Left ventricle myocardium inferior (tissue), 1 donor: Measurements from ENCODE around the gene TCF12. TPM values are rescaled to one million over a fixed set of nuclear protein-coding genes. Genes with fewer than 3 reads are reported as not detected.

ENCODE experiments used
- DNase-seq: peaks from one replicate; pipeline ENCODE4 v3.0.0-alpha.2; 2020
- H3K27ac ChIP-seq: fragments of 200-600 bp; replicated peaks from 2 replicates; pipeline ENCODE4 v1.8.0; 2021
- H3K27me3 ChIP-seq: fragments of 200-600 bp; 2 replicates; pipeline ENCODE4 v1.8.0; 2021; ENCODE audit warnings: low read depth
- H3K36me3 ChIP-seq: fragments of 200-600 bp; 2 replicates; pipeline ENCODE4 v1.8.0; 2021
- H3K4me1 ChIP-seq: fragments of 200-600 bp; 2 replicates; pipeline ENCODE4 v1.8.0; 2021
- H3K4me3 ChIP-seq: fragments of 200-600 bp; 2 replicates; pipeline ENCODE4 v1.8.0; 2021; ENCODE audit warnings: mild to moderate bottlenecking, moderate library complexity
- H3K9me3 ChIP-seq: fragments of 200-600 bp; replicated peaks from 2 replicates; pipeline ENCODE4 v1.8.0; 2021
- CTCF ChIP-seq: fragments of 200-600 bp; IDR thresholded peaks from 2 replicates; pipeline ENCODE4 v1.8.0; 2021; ENCODE audit warnings: antibody characterized with exemption, mild to moderate bottlenecking, borderline replicate concordance
- intact Hi-C: fragments of 100-400 bp; cut with micrococcal nuclease; formaldehyde crosslinking; loops from one replicate; pipeline ENCODE4 v1.11.0; 2022
- total RNA-seq: library from RNA; stranded (reverse); fragmentation: NEBNext Ultra II Directional; extraction: Animal tissue kit (Norgen Biotek cat#: 25700); gene quantifications from one replicate; pipeline ENCODE4 v1.2.1, GENCODE V29; 2021
- donor health status: DM: no; HTN: yes; CAD: no; lungs with severe emphysema.

The TCF12 gene
- total RNA-seq, 1 donor from 2014 or later = 52.1 TPM

- no peak overlapping the region for H3K27ac ChIP-seq
- no peak for TF ChIP-seq CTCF
- H3K27me3 ChIP-seq = no peaks in the 10 kb centered on the region
- intact Hi-C loops = no loop called here
- no peaks in the 10 kb centered on the region for H3K9me3 ChIP-seq
- no peak for DNase-seq
- peaks cover 48% of the 10 kb centered on the region for H3K4me1 ChIP-seq
- H3K4me3 ChIP-seq = no peak overlapping the region
- H3K36me3 ChIP-seq = no peaks in the 10 kb centered on the region
Observed at GRCh38 chr15:56991017-56991416, 72.6 kb downstream of the TCF12 start.

- Histone ChIP-seq H3K36me3 (no peaks in the 10 kb centered on the region), H3K4me3 (no peak overlapping the region), H3K27ac (no peak overlapping the region), H3K27me3 (no peaks in the 10 kb centered on the region), H3K9me3 (no peaks in the 10 kb centered on the region), H3K4me1 (peaks cover 40% of the 10 kb centered on the region)
- TF ChIP-seq CTCF = no peak
- DNase-seq = no peak
- intact Hi-C loops = no loop called here
Observed at GRCh38 chr15:56992725-56993124, 74.3 kb downstream of the TCF12 start.

GRCh38 chr15:56994280-56994679 is 75.8 kb downstream of the TCF12 start:
- H3K4me1 ChIP-seq = peaks cover 25% of the 10 kb centered on the region
- no peak for TF ChIP-seq CTCF

GRCh38 chr15:56996093-56996492 is 77.6 kb downstream of the TCF12 start:
- no peak for DNase-seq
- intact Hi-C loops = no loop called here
- H3K9me3 ChIP-seq = no peaks in the 10 kb centered on the region
- no peaks in the 10 kb centered on the region for H3K36me3 ChIP-seq
- H3K27me3 ChIP-seq = no peaks in the 10 kb centered on the region
- no peak overlapping the region for H3K4me3 ChIP-seq
- peaks cover 13% of the 10 kb centered on the region for H3K4me1 ChIP-seq
- no peak overlapping the region for H3K27ac ChIP-seq
- no peak for TF ChIP-seq CTCF

More at GRCh38 chr15:56994280-56994679, 75.8 kb downstream of the TCF12 start:
- Histone ChIP-seq H3K4me3 (no peak overlapping the region), H3K27ac (no peak overlapping the region), H3K27me3 (no peaks in the 10 kb centered on the region), H3K9me3 (no peaks in the 10 kb centered on the region), H3K36me3 (no peaks in the 10 kb centered on the region)
- intact Hi-C loops = no loop called here
- no peak for DNase-seq

GRCh38 chr15:56996746-56997470 is 78.5 kb downstream of the TCF12 start:
- Histone ChIP-seq H3K27me3 (no peaks in the 10 kb centered on the region), H3K4me1 (peaks cover 13% of the 10 kb centered on the region), H3K27ac (no peak overlapping the region), H3K36me3 (no peaks in the 10 kb centered on the region), H3K9me3 (no peaks in the 10 kb centered on the region), H3K4me3 (no peak overlapping the region)
- DNase-seq = no peak
- intact Hi-C loops = no loop called here
- TF ChIP-seq CTCF = no peak
